HG02870 (cell line): ENCODE data around the gene PRAMEF11.
"Not testable (repeated sequence)": the region's sequence is repeated elsewhere in the genome, so short reads cannot be mapped to it uniquely, and the experiment has no call there.

Source experiments
- ATAC-seq: cut with Tn5 transposase; IDR thresholded peaks from one replicate; pipeline ENCODE4 v1.9.1; 2021; ENCODE audit warnings: mild to moderate bottlenecking, moderate library complexity; ENCODE audit not compliant: unreplicated experiment

Gene PRAMEF11

GRCh38 chr1:12831310-12831709 is at the start of gene PRAMEF11:
Gene PRAMEF11 (minus strand): TSS chr1:12831410. CDS start chr1:12828789, 2,621 bp downstream.
- not testable (repeated sequence) for ATAC-seq

DNA sequence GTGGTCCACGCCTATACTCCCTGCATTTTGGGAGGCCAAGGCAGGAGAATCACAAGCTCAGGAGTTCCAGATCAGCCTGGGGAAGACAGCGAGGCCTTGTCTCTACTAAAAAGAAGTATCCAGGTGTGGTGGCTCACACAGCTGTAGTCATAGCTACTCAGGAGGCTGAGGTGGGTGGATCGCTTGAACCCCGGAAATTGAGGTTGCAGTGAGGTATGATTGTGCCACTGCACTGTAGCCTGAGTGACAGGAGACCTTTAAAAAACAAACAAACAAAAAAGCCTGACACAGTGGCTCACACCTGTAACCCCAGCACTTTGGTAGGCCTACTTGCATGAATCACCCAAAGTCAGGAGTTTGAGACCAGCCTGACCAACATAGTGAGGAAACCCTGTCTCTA is 47.2 kb upstream of the PRAMEF11 start:
- ATAC-seq, result not testable (repeated sequence)

DNA sequence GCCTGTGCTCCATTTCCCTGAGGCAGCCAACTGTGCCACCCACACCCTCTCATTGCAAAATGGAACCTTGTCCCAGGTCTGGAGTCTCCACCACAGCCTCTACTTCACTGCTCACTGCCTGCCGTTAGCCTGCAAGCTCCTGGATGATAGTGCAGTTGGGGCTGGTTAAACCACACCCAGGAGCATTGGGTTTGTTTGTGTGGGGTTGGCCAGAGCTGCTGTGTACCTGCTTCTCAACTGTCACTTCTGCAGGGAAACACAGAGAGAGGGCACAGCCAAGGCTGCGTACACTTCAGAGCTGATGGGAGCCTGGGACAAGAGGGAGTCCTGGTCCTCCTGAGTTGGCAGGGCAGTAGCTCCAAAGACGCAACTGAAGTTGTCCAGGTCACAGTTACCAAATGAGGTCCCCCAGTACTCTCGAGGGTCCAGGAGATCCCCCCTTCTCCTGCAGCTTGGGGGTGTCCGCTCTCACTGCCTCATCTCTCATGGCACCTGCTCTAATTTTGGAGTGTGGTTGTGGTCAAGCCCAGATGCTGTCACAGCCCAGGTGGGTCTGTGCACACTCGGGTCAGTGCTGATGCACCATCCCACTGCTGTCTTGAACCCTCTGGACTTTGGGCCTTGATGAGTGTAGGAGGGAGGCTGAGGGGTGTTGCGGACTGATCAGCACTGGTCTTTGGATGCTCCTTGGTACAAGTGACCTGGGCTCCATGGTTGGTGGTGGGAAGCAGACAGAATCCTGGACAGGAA is 32.1 kb upstream of the PRAMEF11 start:
- not testable (repeated sequence) for ATAC-seq

- ATAC-seq, result not testable (repeated sequence)
These were observed 25.6 kb upstream of the PRAMEF11 start, which contains the start of gene PRAMEF2 for GRCh38 chr1:12856786-12857185. Gene PRAMEF2 (plus strand): TSS chr1:12857086. CDS start chr1:12859010, 1,924 bp downstream.

- ATAC-seq, result no peak
These were observed 20.6 kb upstream of the PRAMEF11 start for GRCh38 chr1:12851779-12852178.

DNA sequence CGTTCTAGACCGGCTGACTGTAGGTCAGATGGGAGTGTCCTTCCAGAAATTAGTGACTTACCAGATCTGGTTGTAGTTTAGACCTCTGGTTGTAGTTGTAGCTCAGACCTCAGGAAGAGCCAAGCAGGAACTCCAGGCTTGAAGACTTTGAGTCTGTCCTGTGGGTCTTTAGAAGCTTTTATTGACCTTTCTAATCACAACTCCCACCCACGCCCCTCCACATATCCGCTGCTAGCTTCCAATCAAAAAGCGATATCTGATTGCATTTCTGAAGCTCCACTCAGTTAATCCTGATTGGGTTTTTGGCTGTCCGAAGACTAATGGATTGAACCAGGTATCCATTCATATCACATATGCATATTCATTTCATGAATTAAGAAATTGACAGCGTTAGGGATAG is 17.4 kb upstream of the PRAMEF11 start, which contains the start of gene HNRNPCL1:
TSS of gene HNRNPCL1 (minus strand) at position 101 of the 400 bp plus-strand sequence. CDS start 431 bp downstream, outside the sequence.
- ATAC-seq, result not testable (repeated sequence)

DNA sequence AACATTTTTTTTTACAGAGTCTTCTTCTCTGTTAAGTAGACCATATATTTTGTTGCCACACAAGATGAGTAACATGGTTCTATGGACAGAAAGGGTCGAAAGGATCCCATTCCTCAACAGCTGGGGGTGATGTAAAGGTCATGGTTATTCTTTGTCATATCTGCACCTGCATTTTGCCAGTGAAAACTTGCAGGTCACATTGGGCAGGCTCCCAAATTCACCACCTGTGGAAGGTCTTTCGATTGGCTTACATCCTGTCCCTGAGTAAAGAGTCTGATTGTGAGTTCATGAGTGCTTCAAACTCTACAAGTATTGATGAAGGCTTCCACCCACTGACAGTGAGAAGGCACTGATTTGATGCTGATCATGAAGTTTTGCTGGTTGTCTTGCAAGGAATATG is 2.0 kb upstream of the PRAMEF11 start:
- ATAC-seq, result not testable (repeated sequence)

DNA sequence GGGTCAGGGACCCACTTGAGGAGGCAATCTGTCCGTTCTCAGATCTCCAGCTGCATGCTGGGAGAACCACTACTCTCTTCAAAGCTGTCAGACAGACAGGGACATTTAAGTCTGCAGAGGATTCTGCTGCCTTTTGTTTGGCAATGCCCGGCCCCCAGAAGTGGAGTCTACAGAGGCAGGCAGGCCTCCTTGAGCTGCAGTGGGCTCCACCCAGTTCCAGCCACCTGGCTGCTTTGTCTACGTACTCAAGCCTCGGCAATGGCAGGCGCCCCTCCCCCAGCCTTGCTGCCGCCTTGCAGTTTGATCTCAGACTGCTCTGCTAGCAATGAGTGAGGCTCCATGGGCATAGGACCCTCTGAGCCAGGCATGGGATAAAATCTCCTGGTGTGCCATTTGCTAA is 12.1 kb downstream of the PRAMEF11 start:
- ATAC-seq, result not testable (repeated sequence)

GRCh38 chr1:12811409-12811784 is 19.8 kb downstream of the PRAMEF11 start:
- ATAC-seq, result no peak

- no peak for ATAC-seq
These were observed 20.4 kb downstream of the PRAMEF11 start for GRCh38 chr1:12810691-12811408.

DNA sequence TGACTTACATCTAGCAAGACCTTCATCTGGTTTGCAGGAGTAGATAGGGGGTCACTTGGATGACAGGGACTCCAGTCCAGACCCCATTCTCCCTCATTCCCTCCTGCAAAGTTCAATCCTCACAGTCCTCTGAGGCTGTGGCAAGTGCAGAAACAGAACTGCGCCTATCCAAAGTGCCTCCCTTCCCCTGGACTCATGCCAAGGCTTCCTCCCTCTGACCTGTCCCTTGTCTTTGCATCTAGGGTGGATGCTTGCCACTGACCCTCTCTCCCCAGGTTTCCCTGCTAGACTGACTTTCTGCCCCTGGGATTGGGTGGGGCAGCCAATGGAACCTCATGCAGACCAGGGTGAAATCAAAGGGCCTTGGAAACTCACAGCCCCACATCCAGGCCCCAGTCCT is 21.3 kb downstream of the PRAMEF11 start:
- ATAC-seq, result no peak

DNA sequence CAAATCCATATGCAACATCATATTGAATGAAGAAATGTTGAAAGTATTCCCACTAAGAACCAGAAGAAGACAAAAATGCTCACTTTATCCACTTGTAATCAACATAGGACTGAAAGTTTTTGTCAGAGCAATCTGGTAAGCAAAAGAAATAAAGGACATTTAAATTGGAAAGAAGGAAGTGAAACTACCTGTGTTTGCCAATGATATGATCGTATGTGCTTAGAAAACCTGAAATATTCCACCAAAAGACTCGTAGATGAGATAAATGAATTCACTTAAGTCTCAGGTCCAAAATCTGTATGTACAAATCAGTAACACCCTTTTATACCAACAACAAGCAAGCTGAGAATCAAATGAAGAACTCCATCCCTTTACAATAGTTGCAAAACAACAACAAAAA is 31.5 kb downstream of the PRAMEF11 start:
- ATAC-seq, result no peak

DNA sequence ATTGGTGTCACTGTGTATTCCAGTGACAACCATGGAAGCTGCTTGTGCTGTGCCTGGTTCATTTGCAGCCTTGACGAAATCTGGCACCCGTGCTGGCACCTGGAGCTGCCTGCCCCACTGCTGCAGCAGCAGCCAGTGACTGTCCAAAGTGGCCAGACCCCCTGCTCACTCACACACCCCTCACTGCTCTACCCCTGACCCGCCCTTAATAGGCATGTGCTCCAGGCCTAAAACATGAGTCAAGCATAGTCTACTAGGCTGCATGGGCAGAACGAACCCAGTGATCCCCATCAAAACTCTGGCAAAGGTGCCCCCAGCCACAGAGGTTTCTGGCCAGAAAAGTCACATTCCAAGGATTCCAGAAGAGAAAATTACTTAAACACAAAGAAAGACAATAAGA is 32.3 kb downstream of the PRAMEF11 start:
- no peak for ATAC-seq

DNA sequence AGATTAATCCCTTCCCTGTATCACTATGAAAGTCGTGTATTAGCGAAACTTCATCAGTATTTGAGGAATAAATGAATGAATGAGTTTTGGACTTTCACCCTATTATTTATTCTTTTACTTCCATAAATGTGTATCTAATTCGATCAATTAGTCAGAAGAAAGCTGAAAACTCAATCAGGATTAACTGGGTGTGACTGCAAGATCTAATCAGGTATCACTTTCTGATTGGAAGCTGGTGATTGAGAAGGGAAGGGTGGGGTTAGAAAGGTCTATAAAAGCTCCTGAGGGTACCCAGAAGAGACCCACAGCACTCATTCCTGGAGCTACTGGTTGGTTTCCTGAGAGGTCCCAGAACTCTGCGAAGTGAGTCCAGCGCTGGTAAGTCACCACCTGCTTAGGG is 40.1 kb downstream of the PRAMEF11 start, which contains the start of gene PRAMEF1:
TSS of gene PRAMEF1 (plus strand) at position 301 of the 400 bp plus-strand sequence. CDS start 1,831 bp downstream, outside the sequence.
- ATAC-seq, result not testable (repeated sequence)

GRCh38 chr1:12784729-12785128 is 46.5 kb downstream of the PRAMEF11 start:
- not testable (repeated sequence) for ATAC-seq

GRCh38 chr1:12783783-12784182 is 47.4 kb downstream of the PRAMEF11 start:
- ATAC-seq, result not testable (repeated sequence)

DNA sequence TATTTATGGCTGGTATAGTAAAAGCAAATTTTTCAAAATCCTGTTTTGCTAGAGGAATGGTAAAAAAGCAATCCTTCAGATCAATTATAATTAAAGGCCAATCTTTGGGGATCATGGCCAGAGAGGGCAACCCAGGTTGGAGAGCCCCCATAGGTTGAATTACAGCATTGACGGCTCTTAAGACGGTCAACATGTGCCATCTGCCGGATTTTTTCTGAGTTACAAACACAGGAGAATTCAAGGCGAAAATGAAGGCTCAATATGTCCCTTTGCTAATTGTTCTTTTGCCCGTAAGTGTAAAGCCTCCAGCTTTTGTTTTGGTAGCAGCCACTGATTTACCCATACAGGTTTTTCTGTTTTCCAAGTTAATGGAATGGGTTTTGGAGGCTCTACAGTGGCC is 49.7 kb downstream of the PRAMEF11 start:
- not testable (repeated sequence) for ATAC-seq

- no peak for ATAC-seq
These were observed 52.3 kb downstream of the PRAMEF11 start for GRCh38 chr1:12778907-12779306.

- no peak for ATAC-seq
These were observed 53.1 kb downstream of the PRAMEF11 start for GRCh38 chr1:12778061-12778460.

GRCh38 chr1:12776801-12777557 is 54.2 kb downstream of the PRAMEF11 start:
- ATAC-seq, result no peak

DNA sequence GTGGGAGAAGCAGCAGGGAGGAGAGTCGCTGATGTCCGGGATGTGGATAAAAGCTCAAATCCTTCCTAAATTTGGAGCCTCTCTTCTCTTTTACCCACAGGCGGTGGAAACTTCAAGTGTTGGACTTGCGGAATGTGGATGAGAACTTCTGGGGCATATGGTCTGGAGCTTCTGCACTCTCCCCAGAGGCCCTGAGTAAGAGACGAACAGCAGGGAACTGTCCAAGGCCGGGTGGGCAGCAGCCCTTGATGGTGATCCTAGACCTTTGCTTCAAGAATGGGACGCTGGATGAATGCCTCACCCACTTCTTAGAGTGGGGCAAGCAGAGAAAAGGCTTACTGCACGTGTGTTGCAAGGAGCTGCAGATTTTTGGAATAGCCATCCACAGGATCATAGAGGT is 55.8 kb downstream of the PRAMEF11 start:
- no peak for ATAC-seq
